SK-N-SH (cell line): Measurements from ENCODE around the gene GPRC5B. TPM values are rescaled to one million over a fixed set of nuclear protein-coding genes. Genes with fewer than 3 reads are reported as not detected.

Experiments used
- CTCF ChIA-PET: fragments of 300-600, 350-600 bp; formaldehyde crosslinking; extraction: SDS; loops from one replicate; lab custom pipeline; 2021; lab: Yijun Ruan, JAX
- POLR2A ChIA-PET: fragments of 350-600 bp; sonication (Branson Sonifier 250); formaldehyde crosslinking; extraction: SDS; loops from one replicate; lab custom pipeline; 2020; ENCODE audit warnings: antibody characterized with exemption, inconsistent platforms; lab: Yijun Ruan, JAX
- DNase-seq: peaks from one replicate; pipeline ENCODE4 v3.0.0; 2012
- H2AFZ ChIP-seq: fragments of 200-600 bp; sonication (generic); 2 replicates; pipeline ENCODE4 v1.8.1; 2016; ENCODE audit warnings: antibody characterized with exemption, mild to moderate bottlenecking, low read depth
- H3F3A ChIP-seq: fragments of 200-600 bp; sonication (generic); replicated peaks from 2 replicates; pipeline ENCODE3; 2016; ENCODE audit warnings: antibody characterized with exemption, mild to moderate bottlenecking; ENCODE audit not compliant: insufficient read depth
- H3K27ac ChIP-seq, 2 experiments: fragments of 200-500 bp in 1 of 2; fragments of 200-600 bp in 1 of 2; sonication (Bioruptor generic) in 1 of 2; sonication (generic), shearing (Covaris generic) in 1 of 2; 2 replicates each; pipeline versions ENCODE4 v1.5.1 to v1.6.1; 2014 to 2016; ENCODE audit warnings: low read depth in 2 of 2, inconsistent platforms in 1 of 2, low read length in 1 of 2, mild to moderate bottlenecking in 1 of 2, mixed read lengths in 1 of 2
- H3K27me3 ChIP-seq: fragments of 200-600 bp; sonication (generic), shearing (Covaris generic); 2 replicates; pipeline ENCODE4 v1.6.1; 2016; ENCODE audit warnings: mixed run types; ENCODE audit not compliant: insufficient read depth
- H3K36me3 ChIP-seq, 2 experiments: fragments of 200-500 bp in 1 of 2; fragments of 200-600 bp in 1 of 2; sonication (Bioruptor generic) in 1 of 2; sonication (generic) in 1 of 2; replicated peaks in 1 of 2; 2 replicates each; pipeline versions ENCODE3 to v1.5.1; 2014 to 2016; ENCODE audit warnings: low read length in 1 of 2, mild to moderate bottlenecking in 1 of 2; ENCODE audit not compliant: insufficient read depth in 2 of 2, control insufficient read depth in 1 of 2
- H3K4me1 ChIP-seq, 2 experiments: fragments of 200-500 bp in 1 of 2; fragments of 200-600 bp in 1 of 2; sonication (Bioruptor generic) in 1 of 2; sonication (generic), shearing (Covaris generic) in 1 of 2; 2 replicates each; pipeline versions ENCODE4 v1.5.1 to v1.6.1; 2014 to 2016; ENCODE audit warnings: low read depth in 1 of 2, low read length in 1 of 2, mixed run types in 1 of 2; ENCODE audit not compliant: insufficient read depth in 2 of 2, control insufficient read depth in 1 of 2
- H3K4me2 ChIP-seq: fragments of 200-600 bp; sonication (generic), shearing (Covaris generic); 2 replicates; pipeline ENCODE4 v1.6.1; 2017; ENCODE audit warnings: mixed run types
- H3K4me3 ChIP-seq, 2 experiments: fragments of 200-500 bp in 1 of 2; fragments of 200-600 bp in 1 of 2; sonication (Bioruptor generic) in 1 of 2; sonication (generic), shearing (Covaris generic) in 1 of 2; 2 replicates each; pipeline versions ENCODE4 v1.5.1 to v1.8.1; 2014 to 2016; ENCODE audit warnings: low read depth in 2 of 2, inconsistent platforms in 1 of 2, low read length in 1 of 2, mild to moderate bottlenecking in 1 of 2, mixed read lengths in 1 of 2, moderate library complexity in 1 of 2
- H3K79me2 ChIP-seq: fragments of 200-600 bp; sonication (generic); 2 replicates; pipeline ENCODE4 v1.8.1; 2017; ENCODE audit warnings: mild to moderate bottlenecking; ENCODE audit not compliant: insufficient read depth
- H3K9ac ChIP-seq: fragments of 200-600 bp; sonication (generic); 2 replicates; pipeline ENCODE4 v1.6.1; 2017; ENCODE audit warnings: mixed run types
- H3K9me2 ChIP-seq: fragments of 200-600 bp; sonication (generic); 2 replicates; pipeline ENCODE4 v1.6.1; 2017; ENCODE audit warnings: mixed run types
- H3K9me3 ChIP-seq: fragments of 200-600 bp; sonication (generic); 2 replicates; pipeline ENCODE4 v1.6.1; 2017; ENCODE audit warnings: mixed run types, mild to moderate bottlenecking, moderate library complexity
- H4K20me1 ChIP-seq: fragments of 200-600 bp; sonication (generic); 2 replicates; pipeline ENCODE4 v1.6.1; 2017; ENCODE audit warnings: mild to moderate bottlenecking, mixed run types; ENCODE audit not compliant: insufficient read depth
- FOXM1 ChIP-seq: IDR thresholded peaks from 2 replicates; pipeline ENCODE4 v1.4.0; 2012; ENCODE audit warnings: low read depth, mild to moderate bottlenecking
- GABPA ChIP-seq: IDR thresholded peaks from 2 replicates; pipeline ENCODE4 v1.4.0; 2012; ENCODE audit warnings: low read depth, mild to moderate bottlenecking
- GATA2 ChIP-seq: sonication (generic); formaldehyde crosslinking; IDR thresholded peaks from 2 replicates; pipeline ENCODE4 v1.5.0; 2020; ENCODE audit warnings: mild to moderate bottlenecking, missing genetic modification reagents
- RXRA ChIP-seq: IDR thresholded peaks from 2 replicates; pipeline ENCODE4 v1.4.0; 2012; ENCODE audit warnings: low read depth, mild to moderate bottlenecking, borderline replicate concordance
- SMC3 ChIP-seq: IDR thresholded peaks from 2 replicates; pipeline ENCODE4 v1.6.1; 2012; ENCODE audit warnings: low read depth, low read length, improper control_type of control experiment
- USF2 ChIP-seq: fragments of 150-350 bp; IDR thresholded peaks from 2 replicates; pipeline ENCODE4 v1.6.1; 2017; ENCODE audit warnings: antibody characterized with exemption, low read length, low read depth, borderline replicate concordance
- ZBTB33 ChIP-seq: IDR thresholded peaks from 2 replicates; pipeline ENCODE4 v1.4.0; 2012; ENCODE audit warnings: low read depth, borderline replicate concordance
- WGBS: methylation state at CpG from one replicate; pipeline ENCODE4 v1.1.6; 2017; ENCODE audit warnings: low lambda C conversion rate; 5-methylcytosine and 5-hydroxymethylcytosine counted together
- polyA plus RNA-seq, 3 experiments: library from polyadenylated mRNA; depleted of rRNA; stranded (reverse); fragments of >200 nt; gene quantifications; 2 replicates each; pipeline ENCODE4 v1.2.3, GENCODE V29; 2012
- TF ChIP-seq, protein P1 (sequence below): IDR thresholded peaks from 2 replicates; pipeline ENCODE4 v1.4.0; 2012; ENCODE audit warnings: low read depth, borderline replicate concordance

The GPRC5B gene
- polyA plus RNA-seq, 1 of the 3 experiments (the other 2 are of a cell fraction): 1.1 TPM

GRCh38 chr16:19863990-19864389 is 20.7 kb downstream of the GPRC5B start:
- Histone ChIP-seq H3K9ac (no peak overlapping the region), H3K4me2 (no peak overlapping the region), H3K79me2 (no peaks in the 10 kb centered on the region), H3K9me3 (no peaks in the 10 kb centered on the region), H4K20me1 (no peaks in the 10 kb centered on the region), H3F3A (no peaks in the 10 kb centered on the region), H3K27me3 (no peaks in the 10 kb centered on the region), H3K9me2 (no peaks in the 10 kb centered on the region), H3K36me3 (no peaks in the 10 kb centered on the region), H3K4me1 (no peaks in the 10 kb centered on the region), H3K27ac (no peak overlapping the region), H2AFZ (no peak overlapping the region), H3K4me3 (no peak overlapping the region)
- 40% methylated on average over 1 of the region's 1 CpG for WGBS
- no peak for DNase-seq
- ChIA-PET POLR2A (no interaction called here), CTCF (interaction anchor here (1.0 kb wide), 1 partner anchor 13 kb away, joined by 3 read pairs; no protein-coding TSS in a partner anchor)
- TF ChIP-seq SMC3 (no peak), FOXM1 (no peak), ZBTB33 (no peak), GABPA (no peak)
- TF ChIP-seq, protein P1, sequence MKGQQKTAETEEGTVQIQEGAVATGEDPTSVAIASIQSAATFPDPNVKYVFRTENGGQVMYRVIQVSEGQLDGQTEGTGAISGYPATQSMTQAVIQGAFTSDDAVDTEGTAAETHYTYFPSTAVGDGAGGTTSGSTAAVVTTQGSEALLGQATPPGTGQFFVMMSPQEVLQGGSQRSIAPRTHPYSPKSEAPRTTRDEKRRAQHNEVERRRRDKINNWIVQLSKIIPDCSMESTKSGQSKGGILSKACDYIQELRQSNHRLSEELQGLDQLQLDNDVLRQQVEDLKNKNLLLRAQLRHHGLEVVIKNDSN: no peak

DNA sequence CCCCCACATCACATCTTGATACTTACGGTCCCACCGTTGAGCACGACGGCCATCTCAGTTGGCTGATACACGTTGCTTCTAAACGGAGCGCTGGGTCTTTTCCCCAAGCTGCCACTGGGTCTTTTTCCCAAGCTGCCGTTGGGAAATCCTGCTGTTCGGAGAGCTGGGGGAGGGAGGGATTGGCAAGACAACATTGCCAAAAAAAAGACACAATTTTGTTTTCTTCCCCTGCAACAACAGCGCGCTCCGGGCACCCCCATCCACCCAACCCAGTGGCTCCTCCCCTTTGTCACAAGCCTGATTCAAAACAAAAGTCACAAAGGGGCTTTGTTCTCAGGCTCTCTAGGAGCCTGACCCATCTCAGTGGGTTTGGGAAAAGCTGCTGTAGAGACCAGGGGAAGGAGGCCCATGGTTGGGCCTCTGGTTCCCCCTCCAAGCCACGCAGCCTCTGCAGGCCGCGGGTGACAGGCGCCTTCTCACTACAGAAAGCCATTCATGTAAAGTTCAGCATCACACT is 22.8 kb downstream of the GPRC5B start:
- no peak overlapping the region for H3K9ac ChIP-seq
- no peaks in the 10 kb centered on the region for H4K20me1 ChIP-seq
- POLR2A ChIA-PET: no interaction called here
- H3K27me3 ChIP-seq: no peaks in the 10 kb centered on the region
- H3K4me3 ChIP-seq: no peak overlapping the region
- H3K27ac ChIP-seq: no peak overlapping the region
- H3K4me2 ChIP-seq: no peak overlapping the region
- no peak for DNase-seq
- WGBS: 97% methylated on average over 14 of the region's 16 CpGs
- no peaks in the 10 kb centered on the region for H3K9me2 ChIP-seq
- no peaks in the 10 kb centered on the region for H3K36me3 ChIP-seq
- H3K9me3 ChIP-seq: no peaks in the 10 kb centered on the region
- CTCF ChIA-PET: interaction anchor here (1.2 kb wide), 1 partner anchor 461 kb away, joined by 3 read pairs; no protein-coding TSS in a partner anchor
- no peaks in the 10 kb centered on the region for H3F3A ChIP-seq
- TF ChIP-seq RXRA (no peak), SMC3 (no peak), USF2 (no peak), GATA2 (no peak)
- H3K79me2 ChIP-seq: no peaks in the 10 kb centered on the region
- H3K4me1 ChIP-seq: no peaks in the 10 kb centered on the region
- no peak overlapping the region for H2AFZ ChIP-seq
